Hematopoietic multipotent progenitor cell (in vitro differentiated cells): ENCODE data around the gene ABCF1. TPM values are rescaled to one million over a fixed set of nuclear protein-coding genes. Genes with fewer than 3 reads are reported as not detected.
A peak's percentile ranks its signal among the peaks of the same experiment; 100 is the strongest.
"Not testable (repeated sequence)": the region's sequence is repeated elsewhere in the genome, so short reads cannot be mapped to it uniquely, and the experiment has no call there.

ENCODE experiments used
- DNase-seq, 3 donors: peaks; one replicate each; pipeline ENCODE4 v3.0.0-alpha.2; 2011 to 2015; ENCODE audit warnings: low read depth in 2 of 3, low spot score in 2 of 3
- total RNA-seq: library from RNA; depleted of rRNA; stranded (reverse); fragments of >200 nt; gene quantifications from one replicate; pipeline ENCODE4 v1.2.3, GENCODE V29; 2012

The ABCF1 gene
- 40.7 TPM for total RNA-seq

DNA sequence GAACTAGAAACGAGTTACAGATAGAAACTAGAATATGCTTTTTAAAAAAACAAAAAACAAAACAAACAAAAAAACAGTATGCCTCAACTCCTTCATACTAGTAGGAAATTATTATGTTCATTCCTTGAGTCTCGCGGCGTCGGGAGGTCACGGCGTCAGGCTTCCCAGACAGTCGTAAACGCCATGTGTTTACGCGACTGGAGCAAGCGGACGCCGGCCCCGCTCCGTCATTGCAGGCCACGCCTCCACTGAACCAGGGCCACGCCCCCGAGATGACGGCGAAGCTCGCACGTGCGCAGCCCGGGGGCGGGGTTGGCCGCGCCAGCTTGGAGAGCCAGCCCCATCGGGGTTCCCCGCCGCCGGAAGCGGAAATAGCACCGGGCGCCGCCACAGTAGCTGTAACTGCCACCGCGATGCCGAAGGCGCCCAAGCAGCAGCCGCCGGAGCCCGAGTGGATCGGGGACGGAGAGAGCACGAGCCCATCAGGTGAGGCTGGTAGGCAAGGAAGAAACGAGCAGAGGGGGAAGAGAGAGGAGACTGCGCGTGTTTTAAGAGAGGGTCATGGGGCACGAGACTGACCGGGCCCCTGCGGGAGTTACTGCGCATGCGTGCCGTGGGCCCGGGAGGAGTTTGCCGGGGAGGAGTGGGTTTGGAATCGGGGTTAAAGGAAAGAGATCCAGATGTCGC is at the start of gene ABCF1:
Gene ABCF1 (plus strand): TSS at position 368 of the 687 bp plus-strand sequence. CDS start 46 bp downstream, at position 414.
- DNase-seq: peak; percentile 97 to 99 (median 98)

DNA sequence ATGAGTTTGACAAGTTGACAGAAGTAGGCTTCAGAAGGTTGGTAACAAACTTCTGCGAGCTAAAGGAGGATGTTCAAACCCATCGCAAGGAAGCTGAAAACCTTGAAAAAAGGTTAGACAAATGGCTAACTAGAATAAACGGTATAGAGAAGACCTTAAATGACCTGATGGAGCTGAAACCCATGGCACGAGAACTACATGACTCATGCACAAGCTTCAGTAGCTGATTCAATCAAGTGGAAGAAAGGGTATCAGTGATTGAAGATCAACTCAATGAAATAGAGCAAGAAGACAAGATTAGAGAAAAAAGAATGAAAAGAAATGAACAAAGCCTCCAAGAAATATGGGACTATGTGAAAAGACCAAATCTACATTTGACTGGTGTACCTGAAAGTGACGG is 49.3 kb upstream of the ABCF1 start:
- DNase-seq: not testable (repeated sequence)

DNA sequence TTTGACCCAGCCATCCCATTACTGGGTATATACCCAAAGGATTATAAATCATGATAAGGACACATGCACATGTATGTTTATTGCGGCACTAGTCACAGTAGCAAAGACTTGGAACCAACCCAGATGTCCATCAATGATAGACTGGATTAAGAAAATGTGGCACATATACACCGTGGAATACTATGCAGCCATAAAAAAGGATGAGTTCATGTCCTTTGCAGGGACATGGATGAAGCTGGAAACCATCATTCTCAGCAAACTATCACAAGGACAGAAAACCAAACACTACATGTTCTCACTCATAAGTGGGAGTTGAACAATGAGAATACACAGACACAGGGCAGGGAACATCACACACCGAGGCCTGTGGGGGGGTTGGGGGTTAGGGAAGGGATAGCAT is 44.8 kb upstream of the ABCF1 start:
- DNase-seq: not testable (repeated sequence)

DNA sequence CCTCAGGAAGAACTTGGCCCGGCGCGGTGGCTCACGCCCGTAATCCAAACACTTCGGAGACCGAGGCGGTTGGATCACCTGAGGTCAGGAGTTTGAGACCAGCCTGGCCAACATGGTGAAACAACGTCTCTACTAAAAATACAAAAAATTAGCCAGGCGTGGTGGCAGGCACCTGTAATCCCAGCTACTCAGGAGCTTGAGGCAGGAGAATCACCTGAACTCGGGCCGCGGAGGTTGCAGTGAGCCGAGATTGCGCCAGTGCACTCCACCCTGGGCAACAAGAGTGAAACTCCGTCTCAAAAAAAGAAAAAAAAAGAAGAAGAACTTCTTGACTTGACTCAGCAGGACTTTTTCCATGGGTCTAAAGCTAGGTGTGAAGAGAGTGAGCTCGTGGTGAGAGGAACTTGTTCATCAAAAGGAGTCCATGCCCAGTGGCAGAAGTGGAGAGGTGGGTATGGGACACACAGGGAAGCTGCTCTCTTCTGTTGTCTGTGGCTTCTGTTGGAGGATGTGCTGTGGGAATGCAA is 41.8 kb upstream of the ABCF1 start:
- not testable (repeated sequence) for DNase-seq

DNA sequence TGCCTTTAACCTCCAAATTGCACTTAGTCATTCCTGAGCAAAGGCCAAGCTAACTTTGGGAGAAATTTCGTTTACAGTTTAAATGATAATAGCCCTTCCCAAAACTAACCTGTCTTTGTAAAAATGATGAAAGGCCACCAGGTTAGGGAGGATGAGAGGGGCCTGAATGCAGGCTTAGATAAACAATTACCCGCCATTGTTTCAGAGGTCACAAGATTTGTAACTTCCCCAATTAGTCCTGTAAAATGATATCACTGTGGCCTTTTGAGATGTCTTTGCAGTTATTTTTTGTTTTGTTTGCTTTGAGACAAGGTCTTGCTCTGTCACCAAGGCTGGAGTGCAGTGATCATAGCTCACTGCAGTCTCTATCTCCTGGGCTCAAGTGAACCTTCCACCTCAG is 41.2 kb upstream of the ABCF1 start:
- peak in 1 of 3 donors; percentile 59 for DNase-seq

DNA sequence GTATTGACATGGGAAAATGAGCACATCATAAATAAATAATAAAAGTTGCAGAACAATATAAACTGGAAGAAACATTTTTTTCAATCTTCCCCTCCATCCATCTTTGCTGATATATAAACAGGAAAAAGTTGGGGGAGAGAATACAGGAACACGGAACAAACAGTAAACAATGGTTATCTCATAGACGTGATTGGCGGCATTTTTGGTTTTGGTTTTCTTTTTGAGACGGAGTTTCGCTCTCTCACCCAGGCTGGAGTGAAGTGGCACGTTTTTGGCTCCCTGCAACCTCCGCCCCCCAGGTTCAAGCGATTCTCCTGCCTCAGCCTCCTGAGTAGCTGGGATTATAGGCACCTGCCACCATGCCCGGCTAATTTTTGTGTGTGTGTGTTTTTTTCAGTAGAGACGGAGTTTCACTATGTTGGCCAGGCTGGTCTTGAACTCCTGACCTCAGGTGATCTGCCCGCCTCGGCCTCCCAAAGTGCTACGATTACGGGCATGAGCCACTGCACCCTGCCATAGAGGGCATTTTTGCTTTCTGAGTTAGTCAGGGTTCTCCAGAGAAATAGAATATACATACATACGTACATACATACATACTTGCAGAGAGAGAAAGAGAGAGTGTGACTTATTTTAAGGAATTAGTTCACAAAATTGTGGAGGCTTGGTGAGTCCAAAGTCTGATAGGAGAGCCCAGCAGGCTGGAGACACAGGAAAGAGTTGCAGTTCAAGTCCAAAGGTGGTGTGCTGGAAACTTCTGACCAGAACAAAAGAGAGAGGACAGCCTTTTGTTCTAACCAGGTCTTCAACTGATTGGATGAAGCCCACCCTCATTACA is 37.6 kb upstream of the ABCF1 start:
- DNase-seq: no peak

DNA sequence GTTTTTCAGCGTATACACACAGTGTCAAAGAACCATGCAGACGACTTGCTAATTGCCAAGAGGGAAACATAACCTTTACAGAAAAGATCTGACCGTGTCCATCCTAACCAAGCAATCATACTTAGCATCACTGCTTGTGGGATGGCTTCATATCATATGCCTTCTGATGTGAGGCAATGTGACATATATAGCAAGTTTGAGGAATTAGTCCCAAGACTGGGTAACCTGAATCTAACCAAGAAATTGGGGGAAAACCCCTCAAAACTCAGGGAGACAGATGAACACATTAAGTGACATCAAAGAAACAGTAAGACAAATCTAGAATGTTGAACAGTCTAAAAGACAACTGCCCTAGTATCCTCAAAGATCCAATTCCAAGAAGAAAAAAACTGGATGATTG is 33.3 kb upstream of the ABCF1 start:
- DNase-seq: no peak

DNA sequence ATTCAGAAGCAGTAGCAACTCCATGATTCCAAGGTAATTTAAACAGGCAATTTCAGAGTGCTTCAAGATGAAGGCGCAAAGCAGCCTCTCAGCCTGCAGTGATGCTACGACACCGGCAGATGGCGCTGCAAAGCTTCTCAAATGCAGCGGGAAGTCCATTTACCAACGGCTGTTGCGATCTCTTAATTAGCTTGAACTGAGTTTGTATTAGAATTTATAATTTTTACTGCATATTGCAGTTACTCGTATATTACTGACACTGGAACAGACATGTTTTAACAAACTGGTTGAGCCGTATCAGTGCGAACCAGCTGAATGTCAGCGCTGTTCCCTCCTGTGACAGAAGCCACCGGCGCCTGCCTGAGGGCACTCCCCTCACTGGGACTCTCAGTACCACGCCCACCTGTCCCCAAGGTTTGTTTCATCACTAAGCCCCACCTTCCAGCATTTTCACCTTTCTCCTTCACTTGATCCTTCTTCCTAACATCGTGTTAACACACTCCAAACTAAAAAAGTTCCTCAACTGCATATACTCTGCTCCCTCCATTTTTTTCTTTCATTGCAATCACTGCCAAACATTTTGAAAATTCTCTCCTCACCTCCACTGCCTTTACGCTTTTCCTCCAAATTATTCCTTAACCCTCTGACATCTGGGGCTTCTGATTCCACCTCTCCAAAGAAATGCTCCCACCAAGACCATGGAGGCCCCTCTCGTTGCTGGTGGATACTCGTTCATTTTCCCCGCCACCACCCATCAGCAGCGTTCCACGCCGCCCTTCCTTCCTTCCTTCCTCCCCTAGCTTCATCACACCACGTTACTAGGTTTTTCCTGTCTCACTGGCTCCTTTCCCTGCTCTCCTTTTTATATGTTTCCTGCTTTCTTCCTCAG is 29.5 kb upstream of the ABCF1 start:
- DNase-seq: peak; percentile 80 to 85 (median 80)

DNA sequence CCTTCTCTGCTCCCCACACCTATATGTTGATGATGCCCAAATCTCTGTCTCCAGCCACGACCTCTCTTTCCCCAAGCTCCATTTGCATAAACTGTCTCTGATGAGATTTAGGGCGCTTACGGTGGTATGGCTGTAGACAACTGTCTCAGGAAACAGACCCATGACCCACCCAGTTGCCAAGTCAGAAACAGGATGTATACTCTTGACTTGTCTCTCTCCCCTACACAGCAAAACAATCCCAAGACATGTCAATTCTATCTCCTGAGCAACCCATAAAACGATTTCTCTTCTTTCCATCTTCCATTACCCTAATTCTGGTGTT is 28.9 kb upstream of the ABCF1 start:
- peak in 1 of 3 donors; percentile 47 for DNase-seq

DNA sequence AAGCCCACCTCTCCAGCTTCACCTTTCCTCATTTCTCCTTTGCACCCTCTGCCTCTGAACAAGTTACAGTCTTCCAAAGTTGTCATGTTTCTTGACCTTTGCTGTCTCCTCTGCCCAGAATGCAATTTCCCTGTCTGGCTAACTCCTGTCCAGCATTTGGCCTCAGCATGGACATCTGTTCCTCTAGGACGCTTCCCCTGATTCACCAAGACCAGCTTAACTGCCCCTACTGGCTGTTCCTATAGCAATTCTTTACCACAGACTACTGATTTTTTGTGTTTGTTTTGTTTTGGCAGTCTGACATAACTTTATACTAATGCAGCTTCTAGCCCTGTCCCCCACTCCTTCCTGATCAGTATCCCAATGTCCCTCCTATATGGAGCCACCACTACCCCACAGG is 28.3 kb upstream of the ABCF1 start:
- DNase-seq: no peak

DNA sequence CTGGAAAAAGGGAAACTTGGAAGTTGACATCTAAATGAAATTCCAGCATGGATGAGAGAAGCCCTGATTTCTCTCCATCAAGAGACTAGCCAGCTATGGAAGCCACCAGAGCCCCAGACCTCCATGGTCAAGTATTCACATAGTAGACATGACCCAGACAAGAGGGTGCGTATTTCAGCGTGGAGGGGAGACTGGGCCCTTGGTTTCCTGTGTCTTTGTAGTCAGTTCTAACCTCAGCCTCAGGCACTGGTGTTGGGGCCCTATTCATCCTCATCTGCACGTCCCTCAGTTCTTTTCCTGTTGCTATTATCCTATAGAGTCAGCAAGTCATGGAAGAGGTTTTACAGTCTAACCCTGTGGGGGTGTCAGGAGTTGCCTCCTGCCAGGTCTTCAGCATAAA is 27.4 kb upstream of the ABCF1 start:
- DNase-seq: no peak

DNA sequence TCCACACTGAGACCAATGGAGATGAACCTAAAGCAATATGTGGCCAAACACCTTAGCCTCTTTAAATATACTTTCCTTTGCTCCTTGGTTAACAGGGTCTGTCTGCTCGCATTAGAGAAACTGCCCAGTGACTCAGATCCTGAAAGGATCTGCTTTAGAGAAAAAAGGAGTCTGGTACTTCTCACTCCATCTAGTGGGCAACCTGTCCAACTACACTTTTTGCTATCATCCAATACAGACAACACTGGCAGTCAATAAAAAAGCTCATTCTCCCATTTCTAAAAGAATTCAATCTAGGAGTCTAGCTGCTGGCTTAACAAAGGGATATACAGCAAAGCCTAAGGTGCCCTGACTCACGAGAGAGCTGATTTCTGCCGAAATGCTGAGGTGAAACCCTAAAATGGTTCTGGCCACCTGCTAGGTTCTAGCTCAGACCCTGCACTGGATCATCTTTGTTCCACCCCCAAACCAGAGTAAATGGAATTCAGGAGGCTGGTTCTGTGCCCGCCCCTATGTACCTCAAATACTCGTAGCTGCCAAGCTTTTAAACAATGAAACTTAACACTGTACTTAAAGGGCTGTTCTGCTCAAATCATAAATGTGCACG is 26.5 kb upstream of the ABCF1 start:
- DNase-seq: peak in 2 of 3 donors; percentile 61 to 75

DNA sequence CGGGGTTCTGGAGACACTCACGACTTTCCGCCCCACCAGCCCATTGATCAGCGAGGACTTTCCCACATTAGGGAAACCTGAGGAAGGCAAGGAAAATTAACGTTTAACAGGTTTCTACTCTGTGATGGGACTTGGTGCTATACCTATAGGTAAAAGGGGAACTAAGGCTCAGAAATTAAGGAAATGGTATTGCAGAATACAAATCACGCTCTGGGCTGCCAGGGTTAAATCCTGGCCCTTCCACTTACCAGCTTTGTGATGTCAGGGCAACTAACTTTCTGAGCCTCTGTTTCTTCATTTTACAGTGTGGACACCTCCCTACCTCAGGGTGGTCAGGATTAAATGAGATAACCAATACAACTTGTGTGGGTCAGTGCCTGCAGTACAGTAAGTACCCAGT is 23.8 kb upstream of the ABCF1 start:
- no peak for DNase-seq

DNA sequence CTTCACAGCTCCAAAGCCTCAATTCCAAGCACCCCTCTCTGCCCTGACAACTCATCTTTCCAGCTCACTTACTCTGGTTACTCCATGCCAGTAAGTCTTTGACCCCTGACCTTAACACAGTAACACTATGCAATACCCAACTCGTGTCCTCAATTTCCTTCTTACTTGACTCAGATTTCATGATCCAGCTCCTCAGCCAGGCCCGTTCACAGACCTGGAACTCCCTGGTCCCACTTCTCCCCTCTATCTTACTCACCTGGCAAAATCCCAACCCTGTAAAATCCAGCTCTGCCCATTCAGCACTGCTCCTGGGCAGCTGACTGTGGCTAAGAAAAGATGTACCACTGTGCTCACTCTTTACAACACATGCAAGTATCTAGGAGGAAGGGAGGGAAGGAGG is 22.9 kb upstream of the ABCF1 start:
- DNase-seq: no peak

DNA sequence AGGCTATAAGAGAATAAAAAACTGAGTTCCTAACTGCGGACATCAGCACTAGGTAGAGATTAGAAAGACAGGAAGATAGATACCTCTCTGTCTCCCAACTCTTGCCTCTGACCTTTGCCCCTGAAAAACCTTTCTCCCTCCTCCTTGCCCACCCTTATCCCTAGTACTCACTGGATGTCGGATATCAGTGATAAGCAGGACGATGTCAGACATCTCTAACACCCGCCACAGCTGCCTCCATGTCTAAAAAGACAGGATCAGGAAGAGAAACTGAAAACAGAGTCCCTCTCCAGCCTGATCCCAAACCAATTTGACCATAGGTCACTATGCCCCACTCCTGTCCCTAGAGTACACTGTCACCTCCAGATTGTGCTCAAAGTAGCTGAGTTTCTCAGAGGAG is 16.8 kb upstream of the ABCF1 start:
- no peak for DNase-seq

DNA sequence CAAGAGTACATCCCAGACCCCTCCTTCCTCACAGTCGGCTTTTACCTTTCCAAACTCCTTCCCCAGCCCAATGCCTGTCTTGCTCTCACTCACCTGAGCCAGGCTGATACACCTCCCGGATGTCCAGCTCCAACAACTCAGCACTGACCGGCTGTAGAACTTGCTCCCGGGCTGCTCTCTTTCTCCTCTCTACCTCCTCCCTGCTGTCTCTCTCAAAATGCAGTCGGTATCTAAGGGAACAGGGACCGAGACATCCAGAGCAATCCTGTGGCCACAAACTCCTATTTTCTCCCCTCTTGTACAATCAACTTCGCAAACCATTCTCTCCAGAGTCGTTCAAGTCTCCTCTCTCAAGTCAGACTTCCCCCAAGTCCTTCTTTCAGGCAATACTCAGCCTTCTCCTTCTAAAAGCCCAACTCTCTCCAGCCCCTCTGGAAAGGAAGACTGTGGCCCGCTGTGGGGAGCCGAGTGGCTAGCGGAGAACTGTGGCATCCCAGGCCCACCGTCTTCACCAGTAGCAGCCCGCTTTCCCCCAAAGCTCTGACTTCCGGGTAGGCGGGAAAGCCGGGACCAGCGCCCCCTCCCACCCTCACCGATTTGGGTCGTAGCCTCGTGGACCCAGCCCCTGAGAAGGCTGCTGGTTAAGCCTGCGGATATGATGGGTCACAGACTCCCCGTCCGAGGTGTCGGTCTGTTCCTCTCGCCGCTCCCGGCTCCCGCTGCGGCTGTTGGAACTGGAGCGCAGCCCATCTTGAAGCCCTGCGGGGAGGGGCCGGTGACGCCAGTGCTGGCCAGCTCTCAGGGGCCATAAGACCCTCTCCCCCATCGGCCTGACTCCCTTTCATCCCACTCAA is 16.1 kb upstream of the ABCF1 start:
- no peak for DNase-seq

DNA sequence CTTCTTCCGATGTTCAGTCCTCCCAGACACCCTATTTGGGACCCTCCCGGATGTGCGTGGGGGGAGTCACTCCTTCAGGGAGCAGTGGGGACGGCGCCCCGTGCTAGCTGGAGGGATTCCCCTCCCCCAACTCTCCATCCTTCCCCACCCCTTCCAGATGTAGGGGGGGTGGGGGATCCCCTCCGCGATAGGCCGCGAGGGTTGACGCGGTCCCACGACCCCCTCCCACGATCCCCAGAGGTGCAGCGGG is 15.5 kb upstream of the ABCF1 start:
- DNase-seq: no peak

DNA sequence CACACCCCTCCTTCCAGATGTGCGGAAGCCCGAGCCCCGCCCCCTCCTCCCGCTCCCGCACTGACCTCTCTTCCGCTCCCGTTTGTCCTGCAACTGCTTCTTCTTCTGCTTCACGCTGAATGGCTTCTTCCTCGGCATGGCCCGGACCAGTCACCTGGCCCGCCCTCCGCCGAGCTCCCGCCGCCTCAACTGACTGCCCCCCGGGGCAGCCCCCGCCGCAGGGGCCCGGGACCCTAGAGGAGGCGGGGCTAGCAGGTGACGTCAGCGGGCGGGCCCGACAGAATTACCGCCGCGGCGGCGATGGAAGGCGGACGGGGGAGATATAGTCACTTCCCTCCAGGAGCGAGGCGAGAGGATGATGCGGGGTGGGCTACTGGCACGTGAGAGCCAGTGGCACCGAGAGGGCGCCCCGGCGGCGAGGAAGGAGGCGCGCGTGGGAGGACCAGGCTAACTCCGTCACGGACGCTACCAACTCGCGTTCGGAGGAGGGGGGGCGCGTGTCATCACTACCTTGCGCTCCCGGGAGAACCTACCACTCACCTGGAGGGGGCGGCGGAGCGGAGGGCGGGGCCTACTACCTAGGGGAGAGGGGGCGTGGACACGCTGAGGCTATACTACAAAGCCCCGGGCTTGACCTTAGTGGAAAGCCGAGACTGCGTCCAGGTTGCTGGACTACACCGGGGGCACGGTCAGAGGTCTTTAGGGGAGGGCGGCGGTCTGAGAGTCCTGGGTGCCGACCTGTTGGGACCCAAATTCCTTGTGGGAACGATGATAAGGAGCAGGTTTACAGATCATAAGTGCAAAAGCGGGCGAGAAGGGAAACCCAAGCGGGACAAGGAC is 15.0 kb upstream of the ABCF1 start, which contains the start of gene GNL1:
Gene GNL1 (minus strand): TSS at position 424 of the 840 bp plus-strand sequence. CDS start 286 bp downstream, at position 138.
- DNase-seq: peak; percentile 97
